ENCODE data around the gene ANKRD33B. TPM values are rescaled to one million over a fixed set of nuclear protein-coding genes. Genes with fewer than 3 reads are reported as not detected.
"Not testable (repeated sequence)": the region's sequence is repeated elsewhere in the genome, so short reads cannot be mapped to it uniquely, and the experiment has no call there.

The ANKRD33B gene
- total RNA-seq, 1 experiment from 2014 or later = 1.6 TPM

DNA sequence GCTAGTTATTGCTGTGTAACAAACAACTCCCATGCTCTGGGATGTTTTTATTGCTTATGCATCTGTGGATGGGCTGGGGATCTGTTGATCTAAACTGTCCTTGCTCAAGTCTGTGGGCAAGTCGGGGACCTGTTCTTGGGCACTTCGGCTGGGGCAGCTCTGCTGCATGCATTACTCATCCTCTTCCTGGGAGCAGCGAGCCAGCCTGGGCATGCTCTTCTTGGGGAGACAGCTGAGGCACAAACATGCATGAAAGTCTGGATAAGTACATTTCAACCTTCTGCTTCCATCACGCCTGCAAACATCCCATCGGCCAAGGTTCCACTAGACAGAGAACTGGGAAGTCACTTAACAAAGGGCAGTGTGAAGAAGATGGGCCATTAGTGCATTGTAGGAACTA lies 66.3 kb downstream of the ANKRD33B start:
- DNase-seq = no peak
- Histone ChIP-seq H3K36me3 (replicated peaks; ENCODE audit: control insufficient read depth, insufficient read depth, low read length) (no peaks in the 10 kb centered on the region), H3K27me3 (ENCODE audit: control insufficient read depth, insufficient read depth, low read length) (no peaks in the 10 kb centered on the region), H3K4me3 (ENCODE audit: insufficient read depth, low read depth, low read length) (no peak overlapping the region)

GRCh38 chr5:10630744-10631143 lies 66.9 kb downstream of the ANKRD33B start:
- not testable (repeated sequence) for DNase-seq; H3K4me3 ChIP-seq (ENCODE audit: insufficient read depth, low read depth, low read length); H3K36me3 ChIP-seq (replicated peaks; ENCODE audit: control insufficient read depth, insufficient read depth, low read length); H3K27me3 ChIP-seq (ENCODE audit: control insufficient read depth, insufficient read depth, low read length)

DNA sequence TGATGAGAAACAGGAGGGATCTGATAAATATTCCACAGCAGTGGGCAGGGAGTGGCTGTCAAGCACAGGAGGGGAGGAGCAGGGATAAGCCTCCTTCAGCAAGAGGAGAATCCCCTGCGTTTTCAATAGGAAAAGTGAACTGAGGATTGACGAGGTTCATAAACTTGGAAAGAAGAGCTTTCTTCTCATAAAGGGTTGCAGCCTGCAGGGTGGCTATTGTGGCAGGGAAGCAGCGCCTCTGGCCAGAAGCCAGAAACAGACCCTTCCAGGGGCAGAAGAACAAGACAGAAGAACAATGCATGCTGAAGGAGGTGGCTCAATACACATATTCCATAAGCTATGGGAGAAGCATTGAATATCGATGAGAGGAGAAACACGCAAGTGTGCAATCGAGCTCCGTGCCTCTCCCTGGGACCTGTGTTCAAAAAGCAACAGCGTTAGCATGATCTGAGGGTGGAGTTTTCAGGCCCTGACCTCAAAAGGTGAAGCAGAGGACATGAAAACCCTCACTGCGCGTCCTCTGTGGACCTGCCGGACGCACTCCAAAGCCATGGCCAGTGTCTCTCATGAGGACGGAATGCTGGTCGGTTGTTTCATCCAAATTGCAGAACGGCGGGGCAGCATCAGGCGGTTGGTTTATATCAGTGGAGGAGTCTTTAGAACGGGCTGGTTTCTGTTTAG lies 67.6 kb downstream of the ANKRD33B start:
- peak; percentile 27 for DNase-seq
- no peak overlapping the region for H3K4me3 ChIP-seq (ENCODE audit: insufficient read depth, low read depth, low read length)
- no peaks in the 10 kb centered on the region for H3K27me3 ChIP-seq (ENCODE audit: control insufficient read depth, insufficient read depth, low read length)
- H3K36me3 ChIP-seq (replicated peaks; ENCODE audit: control insufficient read depth, insufficient read depth, low read length) = no peaks in the 10 kb centered on the region

DNA sequence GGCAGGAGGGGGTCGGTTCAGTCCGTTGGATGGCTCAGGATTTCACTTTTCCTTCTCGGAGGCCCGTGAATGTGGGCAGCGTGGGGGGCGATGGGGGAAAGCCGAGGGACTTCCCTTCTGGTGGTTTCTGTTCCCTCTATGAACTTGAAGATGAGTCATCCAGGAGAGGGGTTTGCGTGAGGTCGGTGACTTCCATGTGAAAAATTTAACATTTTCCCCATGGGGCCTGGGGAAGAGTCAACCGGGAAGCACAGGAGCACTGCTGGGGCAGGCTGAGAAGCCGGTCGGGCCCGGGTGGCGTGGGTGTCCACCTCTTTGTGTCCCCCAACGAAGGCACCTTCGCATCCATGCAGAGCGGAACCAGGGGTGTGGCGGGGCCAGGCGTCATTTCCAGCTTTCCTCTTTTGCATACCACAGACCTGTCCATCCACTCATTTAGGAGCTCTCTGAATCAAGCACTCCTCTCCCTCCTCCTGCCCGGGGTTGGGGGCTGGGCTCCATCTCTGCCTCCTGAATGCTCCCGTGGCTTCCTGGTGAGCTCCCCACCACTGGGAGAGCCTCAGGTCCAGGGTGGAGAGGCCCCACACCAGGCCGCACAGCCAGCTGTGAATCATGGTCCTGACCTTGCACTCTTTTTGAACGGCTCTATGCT lies 68.4 kb downstream of the ANKRD33B start:
- Histone ChIP-seq H3K27me3 (ENCODE audit: control insufficient read depth, insufficient read depth, low read length) (no peaks in the 10 kb centered on the region), H3K36me3 (replicated peaks; ENCODE audit: control insufficient read depth, insufficient read depth, low read length) (no peaks in the 10 kb centered on the region), H3K4me3 (ENCODE audit: insufficient read depth, low read depth, low read length) (no peak overlapping the region)
- DNase-seq = peak; percentile 68

GRCh38 chr5:10633271-10634049 lies 69.6 kb downstream of the ANKRD33B start:
- Histone ChIP-seq H3K36me3 (replicated peaks; ENCODE audit: control insufficient read depth, insufficient read depth, low read length) (no peaks in the 10 kb centered on the region), H3K27me3 (ENCODE audit: control insufficient read depth, insufficient read depth, low read length) (no peaks in the 10 kb centered on the region), H3K4me3 (ENCODE audit: insufficient read depth, low read depth, low read length) (no peak overlapping the region)
- DNase-seq = no peak

GRCh38 chr5:10634050-10634449 lies 70.2 kb downstream of the ANKRD33B start:
- no peak overlapping the region for H3K4me3 ChIP-seq (ENCODE audit: insufficient read depth, low read depth, low read length)
- DNase-seq = no peak
- no peaks in the 10 kb centered on the region for H3K36me3 ChIP-seq (replicated peaks; ENCODE audit: control insufficient read depth, insufficient read depth, low read length)
- H3K27me3 ChIP-seq (ENCODE audit: control insufficient read depth, insufficient read depth, low read length) = no peaks in the 10 kb centered on the region

DNA sequence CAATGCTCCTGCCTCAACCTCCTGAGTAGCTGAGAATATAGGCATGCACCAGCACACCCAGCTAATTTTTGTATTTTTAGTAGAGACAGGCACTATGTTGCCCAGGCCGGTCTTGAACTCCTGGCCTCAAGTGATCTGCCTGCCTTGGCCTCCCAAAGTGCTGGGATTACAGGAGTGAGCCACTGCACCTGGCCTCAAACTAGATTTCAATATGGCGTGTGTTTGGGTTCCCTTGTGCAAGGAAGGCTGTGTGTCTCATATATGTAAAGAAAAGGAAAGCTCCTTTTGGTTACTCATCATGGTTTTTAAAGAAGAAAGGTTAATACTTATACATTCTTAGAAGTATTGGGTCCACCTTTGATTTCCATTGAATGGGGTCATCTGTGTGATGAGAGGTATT lies 70.7 kb downstream of the ANKRD33B start:
- H3K27me3 ChIP-seq (ENCODE audit: control insufficient read depth, insufficient read depth, low read length) = no peaks in the 10 kb centered on the region
- H3K36me3 ChIP-seq (replicated peaks; ENCODE audit: control insufficient read depth, insufficient read depth, low read length) = no peaks in the 10 kb centered on the region
- DNase-seq = no peak
- H3K4me3 ChIP-seq (ENCODE audit: insufficient read depth, low read depth, low read length) = no peak overlapping the region

DNA sequence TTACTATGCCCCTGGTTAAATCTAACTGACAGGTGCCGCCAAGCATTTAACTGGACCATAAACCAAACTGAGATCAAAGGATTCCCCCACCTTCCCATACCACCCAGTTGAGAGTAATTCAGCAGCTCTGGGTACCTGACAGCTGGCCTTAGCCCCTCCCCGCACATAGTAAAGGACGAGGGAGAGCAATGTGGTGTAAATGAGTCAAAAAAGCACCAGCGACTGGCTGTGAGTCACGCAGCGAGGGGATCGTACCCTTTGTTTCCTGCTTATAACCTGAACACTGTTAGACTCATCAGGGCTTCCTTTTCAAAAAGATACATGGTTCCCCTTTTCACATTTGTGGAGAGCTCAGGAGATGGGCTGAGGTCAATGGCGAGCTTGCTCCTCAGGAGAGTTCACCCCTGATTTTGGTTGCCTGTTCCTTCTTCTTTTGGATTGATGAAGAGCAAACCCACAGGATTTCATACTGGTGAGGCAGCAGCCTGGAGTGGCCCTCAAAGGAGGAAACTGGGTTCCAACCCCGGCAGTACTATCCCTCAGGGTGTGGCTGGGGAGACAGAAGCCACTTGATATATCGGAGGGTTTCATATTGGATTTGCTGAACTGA lies 71.5 kb downstream of the ANKRD33B start:
- no peaks in the 10 kb centered on the region for H3K27me3 ChIP-seq (ENCODE audit: control insufficient read depth, insufficient read depth, low read length)
- no peaks in the 10 kb centered on the region for H3K36me3 ChIP-seq (replicated peaks; ENCODE audit: control insufficient read depth, insufficient read depth, low read length)
- H3K4me3 ChIP-seq (ENCODE audit: insufficient read depth, low read depth, low read length) = no peak overlapping the region
- peak; percentile 76 for DNase-seq

- H3K36me3 ChIP-seq (replicated peaks; ENCODE audit: control insufficient read depth, insufficient read depth, low read length) = no peaks in the 10 kb centered on the region
- DNase-seq = peak; percentile 48
- no peak overlapping the region for H3K4me3 ChIP-seq (ENCODE audit: insufficient read depth, low read depth, low read length)
- H3K27me3 ChIP-seq (ENCODE audit: control insufficient read depth, insufficient read depth, low read length) = no peaks in the 10 kb centered on the region
These were observed 72.0 kb downstream of the ANKRD33B start for GRCh38 chr5:10635867-10636350.

DNA sequence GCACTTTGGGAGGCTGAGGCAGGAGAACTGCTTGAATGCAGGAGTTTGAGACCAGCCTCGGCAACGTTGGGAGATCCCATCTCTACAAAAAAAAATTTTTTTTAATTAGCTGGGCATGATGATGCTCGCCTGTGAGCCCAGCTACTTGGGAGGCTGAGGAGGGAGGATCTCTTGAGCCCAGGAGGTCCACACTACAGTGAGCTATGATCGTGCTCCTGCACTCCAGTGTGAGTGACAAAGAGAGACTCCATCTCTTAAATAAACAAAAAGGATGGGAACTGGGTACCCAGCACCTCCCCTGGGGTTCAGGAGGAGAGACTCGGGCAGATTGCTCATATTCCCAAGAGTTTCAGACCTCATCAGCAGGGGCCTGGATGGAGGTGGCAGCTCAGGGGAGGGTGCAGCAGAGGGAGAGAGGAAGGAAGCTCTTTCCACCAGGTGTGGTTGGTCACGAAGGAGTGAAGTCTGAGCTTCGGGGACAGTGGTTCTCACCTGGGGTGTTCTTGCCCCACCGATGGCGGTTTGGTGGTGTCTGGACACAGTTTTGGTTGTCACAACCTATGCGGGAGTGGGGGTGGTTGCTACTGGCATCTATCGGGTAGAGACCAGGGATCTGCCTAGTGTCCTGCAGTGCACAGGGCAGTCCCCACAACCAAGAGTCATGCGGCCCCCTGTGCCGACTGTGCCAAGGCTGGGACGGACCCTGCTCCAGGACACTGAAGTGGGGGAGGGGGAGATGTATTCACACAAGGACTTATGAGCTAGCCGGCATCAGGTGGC lies 72.7 kb downstream of the ANKRD33B start:
- Histone ChIP-seq H3K27me3 (ENCODE audit: control insufficient read depth, insufficient read depth, low read length) (no peaks in the 10 kb centered on the region), H3K36me3 (replicated peaks; ENCODE audit: control insufficient read depth, insufficient read depth, low read length) (no peaks in the 10 kb centered on the region), H3K4me3 (ENCODE audit: insufficient read depth, low read depth, low read length) (no peak overlapping the region)
- peak; percentile 48 for DNase-seq

DNA sequence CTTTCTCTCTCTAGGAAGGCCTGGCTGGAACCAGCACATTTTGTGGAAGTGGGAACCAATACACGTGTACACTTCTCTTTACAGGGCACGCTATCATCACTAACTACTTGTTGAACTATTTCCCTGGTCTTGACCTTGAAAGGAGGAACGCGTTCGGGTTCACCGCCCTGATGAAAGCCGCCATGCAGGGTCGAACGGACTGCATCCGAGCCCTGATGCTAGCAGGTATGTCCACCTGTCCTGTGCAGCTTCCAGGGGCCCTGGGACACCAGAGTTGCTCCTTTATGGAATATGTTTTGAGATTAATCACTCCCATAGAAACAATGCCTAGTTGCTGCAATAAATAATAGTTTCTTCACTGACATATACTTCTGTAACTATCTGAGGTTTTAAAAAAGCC lies 74.1 kb downstream of the ANKRD33B start:
- peak; percentile 51 for DNase-seq
- Histone ChIP-seq H3K27me3 (ENCODE audit: control insufficient read depth, insufficient read depth, low read length) (no peaks in the 10 kb centered on the region), H3K4me3 (ENCODE audit: insufficient read depth, low read depth, low read length) (no peak overlapping the region), H3K36me3 (replicated peaks; ENCODE audit: control insufficient read depth, insufficient read depth, low read length) (no peaks in the 10 kb centered on the region)

DNA sequence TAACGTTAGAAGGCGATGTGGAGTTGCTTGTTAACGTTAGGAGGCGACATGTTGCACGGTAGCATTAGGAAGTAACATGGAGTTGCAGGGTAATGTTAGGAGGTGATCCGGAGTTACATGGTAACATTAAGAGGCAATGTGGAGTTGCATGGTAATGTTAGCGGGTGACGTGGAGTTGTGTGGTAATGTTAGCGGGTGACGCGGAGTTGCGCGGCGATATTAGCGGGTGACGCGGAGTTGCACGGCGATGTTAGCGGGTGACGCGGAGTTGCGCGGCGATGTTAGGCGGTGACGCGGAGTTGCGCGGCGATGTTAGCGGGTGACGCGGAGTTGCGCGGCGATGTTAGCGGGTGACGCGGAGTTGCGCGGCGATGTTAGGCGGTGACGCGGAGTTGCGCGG lies 74.9 kb downstream of the ANKRD33B start:
- not testable (repeated sequence) for H3K36me3 ChIP-seq (replicated peaks; ENCODE audit: control insufficient read depth, insufficient read depth, low read length); H3K4me3 ChIP-seq (ENCODE audit: insufficient read depth, low read depth, low read length); H3K27me3 ChIP-seq (ENCODE audit: control insufficient read depth, insufficient read depth, low read length); DNase-seq

- no peak for DNase-seq
- H3K27me3 ChIP-seq (ENCODE audit: control insufficient read depth, insufficient read depth, low read length) = no peaks in the 10 kb centered on the region
- no peaks in the 10 kb centered on the region for H3K36me3 ChIP-seq (replicated peaks; ENCODE audit: control insufficient read depth, insufficient read depth, low read length)
- H3K4me3 ChIP-seq (ENCODE audit: insufficient read depth, low read depth, low read length) = no peak overlapping the region
These were observed 76.0 kb downstream of the ANKRD33B start for GRCh38 chr5:10639846-10640368.

- H3K27me3 ChIP-seq (ENCODE audit: control insufficient read depth, insufficient read depth, low read length) = no peaks in the 10 kb centered on the region
- no peaks in the 10 kb centered on the region for H3K36me3 ChIP-seq (replicated peaks; ENCODE audit: control insufficient read depth, insufficient read depth, low read length)
- DNase-seq = no peak
- no peak overlapping the region for H3K4me3 ChIP-seq (ENCODE audit: insufficient read depth, low read depth, low read length)
These were observed 78.5 kb downstream of the ANKRD33B start for GRCh38 chr5:10642367-10642766.

Data from H7 (cell line).